ENCODE data around the gene MOB3B.

Gene MOB3B

DNA sequence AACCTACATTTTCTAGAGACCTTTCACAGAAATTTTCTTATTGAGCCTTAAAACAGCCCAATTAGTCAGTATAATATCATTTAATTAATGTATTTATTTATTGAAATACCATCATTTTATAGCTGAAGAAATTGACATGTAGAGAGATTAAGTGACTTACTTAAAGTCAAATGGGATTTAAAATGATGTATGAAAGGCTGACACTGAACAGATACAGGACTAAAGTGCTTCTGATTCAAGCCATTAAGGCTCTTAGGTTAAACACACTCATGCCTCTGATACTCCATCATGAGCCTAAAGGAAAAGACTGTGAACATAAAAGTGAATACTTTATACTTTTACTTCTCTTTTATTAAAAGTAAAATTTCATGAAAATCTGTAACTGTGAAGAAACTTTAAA is 30.8 kb upstream of the MOB3B start:
- no peak overlapping the region for H3K27ac ChIP-seq (ENCODE audit: extremely low read depth, low read depth, low read length)
- peaks cover 7 to 45% of the 10 kb centered on the region in 2 experiments; a peak in 2 of 3 replicates for H3K36me3 ChIP-seq (ENCODE audit: control insufficient read depth in 2 of 2, insufficient read depth in 1 of 2, low read length in 2 of 2)
- TF ChIP-seq SALL2 (tag by site-specific recombination; IDR thresholded peaks at IDR 0.05; ENCODE audit: borderline replicate concordance) (no peak), ZNF544 (tag by site-specific recombination; IDR thresholded peaks at IDR 0.05) (no peak), KLF9 (tag by site-specific recombination; IDR thresholded peaks at IDR 0.05; ENCODE audit: low read depth) (no peak), ZNF768 (tag by site-specific recombination; IDR thresholded peaks at IDR 0.05) (no peak), ZNF585B (tag by site-specific recombination; IDR thresholded peaks at IDR 0.05) (no peak), ZNF292 (tag by site-specific recombination; IDR thresholded peaks at IDR 0.05; ENCODE audit: borderline replicate concordance, low read depth) (no peak), SP2 (tag by site-specific recombination; IDR thresholded peaks at IDR 0.05) (no peak), ZNF660 (tag by site-specific recombination; IDR thresholded peaks at IDR 0.05) (no peak), ZNF341 (tag by site-specific recombination; IDR thresholded peaks at IDR 0.05; ENCODE audit: low read depth) (no peak), ZNF423 (tag by site-specific recombination; IDR thresholded peaks at IDR 0.05) (no peak), ZNF677 (tag by site-specific recombination; IDR thresholded peaks at IDR 0.05) (no peak)
- TF ChIP-seq, protein P1, sequence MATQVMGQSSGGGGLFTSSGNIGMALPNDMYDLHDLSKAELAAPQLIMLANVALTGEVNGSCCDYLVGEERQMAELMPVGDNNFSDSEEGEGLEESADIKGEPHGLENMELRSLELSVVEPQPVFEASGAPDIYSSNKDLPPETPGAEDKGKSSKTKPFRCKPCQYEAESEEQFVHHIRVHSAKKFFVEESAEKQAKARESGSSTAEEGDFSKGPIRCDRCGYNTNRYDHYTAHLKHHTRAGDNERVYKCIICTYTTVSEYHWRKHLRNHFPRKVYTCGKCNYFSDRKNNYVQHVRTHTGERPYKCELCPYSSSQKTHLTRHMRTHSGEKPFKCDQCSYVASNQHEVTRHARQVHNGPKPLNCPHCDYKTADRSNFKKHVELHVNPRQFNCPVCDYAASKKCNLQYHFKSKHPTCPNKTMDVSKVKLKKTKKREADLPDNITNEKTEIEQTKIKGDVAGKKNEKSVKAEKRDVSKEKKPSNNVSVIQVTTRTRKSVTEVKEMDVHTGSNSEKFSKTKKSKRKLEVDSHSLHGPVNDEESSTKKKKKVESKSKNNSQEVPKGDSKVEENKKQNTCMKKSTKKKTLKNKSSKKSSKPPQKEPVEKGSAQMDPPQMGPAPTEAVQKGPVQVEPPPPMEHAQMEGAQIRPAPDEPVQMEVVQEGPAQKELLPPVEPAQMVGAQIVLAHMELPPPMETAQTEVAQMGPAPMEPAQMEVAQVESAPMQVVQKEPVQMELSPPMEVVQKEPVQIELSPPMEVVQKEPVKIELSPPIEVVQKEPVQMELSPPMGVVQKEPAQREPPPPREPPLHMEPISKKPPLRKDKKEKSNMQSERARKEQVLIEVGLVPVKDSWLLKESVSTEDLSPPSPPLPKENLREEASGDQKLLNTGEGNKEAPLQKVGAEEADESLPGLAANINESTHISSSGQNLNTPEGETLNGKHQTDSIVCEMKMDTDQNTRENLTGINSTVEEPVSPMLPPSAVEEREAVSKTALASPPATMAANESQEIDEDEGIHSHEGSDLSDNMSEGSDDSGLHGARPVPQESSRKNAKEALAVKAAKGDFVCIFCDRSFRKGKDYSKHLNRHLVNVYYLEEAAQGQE (tag by site-specific recombination; IDR thresholded peaks at IDR 0.05): no peak
- TF ChIP-seq, protein P2, sequence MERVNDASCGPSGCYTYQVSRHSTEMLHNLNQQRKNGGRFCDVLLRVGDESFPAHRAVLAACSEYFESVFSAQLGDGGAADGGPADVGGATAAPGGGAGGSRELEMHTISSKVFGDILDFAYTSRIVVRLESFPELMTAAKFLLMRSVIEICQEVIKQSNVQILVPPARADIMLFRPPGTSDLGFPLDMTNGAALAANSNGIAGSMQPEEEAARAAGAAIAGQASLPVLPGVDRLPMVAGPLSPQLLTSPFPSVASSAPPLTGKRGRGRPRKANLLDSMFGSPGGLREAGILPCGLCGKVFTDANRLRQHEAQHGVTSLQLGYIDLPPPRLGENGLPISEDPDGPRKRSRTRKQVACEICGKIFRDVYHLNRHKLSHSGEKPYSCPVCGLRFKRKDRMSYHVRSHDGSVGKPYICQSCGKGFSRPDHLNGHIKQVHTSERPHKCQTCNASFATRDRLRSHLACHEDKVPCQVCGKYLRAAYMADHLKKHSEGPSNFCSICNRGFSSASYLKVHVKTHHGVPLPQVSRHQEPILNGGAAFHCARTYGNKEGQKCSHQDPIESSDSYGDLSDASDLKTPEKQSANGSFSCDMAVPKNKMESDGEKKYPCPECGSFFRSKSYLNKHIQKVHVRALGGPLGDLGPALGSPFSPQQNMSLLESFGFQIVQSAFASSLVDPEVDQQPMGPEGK (tag by site-specific recombination; IDR thresholded peaks at IDR 0.05): no peak
- TF ChIP-seq, protein P3, sequence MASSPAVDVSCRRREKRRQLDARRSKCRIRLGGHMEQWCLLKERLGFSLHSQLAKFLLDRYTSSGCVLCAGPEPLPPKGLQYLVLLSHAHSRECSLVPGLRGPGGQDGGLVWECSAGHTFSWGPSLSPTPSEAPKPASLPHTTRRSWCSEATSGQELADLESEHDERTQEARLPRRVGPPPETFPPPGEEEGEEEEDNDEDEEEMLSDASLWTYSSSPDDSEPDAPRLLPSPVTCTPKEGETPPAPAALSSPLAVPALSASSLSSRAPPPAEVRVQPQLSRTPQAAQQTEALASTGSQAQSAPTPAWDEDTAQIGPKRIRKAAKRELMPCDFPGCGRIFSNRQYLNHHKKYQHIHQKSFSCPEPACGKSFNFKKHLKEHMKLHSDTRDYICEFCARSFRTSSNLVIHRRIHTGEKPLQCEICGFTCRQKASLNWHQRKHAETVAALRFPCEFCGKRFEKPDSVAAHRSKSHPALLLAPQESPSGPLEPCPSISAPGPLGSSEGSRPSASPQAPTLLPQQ (tag by site-specific recombination; IDR thresholded peaks at IDR 0.05): no peak
- TF ChIP-seq, protein P4, sequence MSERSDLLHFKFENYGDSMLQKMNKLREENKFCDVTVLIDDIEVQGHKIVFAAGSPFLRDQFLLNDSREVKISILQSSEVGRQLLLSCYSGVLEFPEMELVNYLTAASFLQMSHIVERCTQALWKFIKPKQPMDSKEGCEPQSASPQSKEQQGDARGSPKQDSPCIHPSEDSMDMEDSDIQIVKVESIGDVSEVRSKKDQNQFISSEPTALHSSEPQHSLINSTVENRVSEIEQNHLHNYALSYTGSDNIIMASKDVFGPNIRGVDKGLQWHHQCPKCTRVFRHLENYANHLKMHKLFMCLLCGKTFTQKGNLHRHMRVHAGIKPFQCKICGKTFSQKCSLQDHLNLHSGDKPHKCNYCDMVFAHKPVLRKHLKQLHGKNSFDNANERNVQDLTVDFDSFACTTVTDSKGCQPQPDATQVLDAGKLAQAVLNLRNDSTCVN (tag by site-specific recombination; optimal IDR thresholded peaks at IDR 0.05): no peak
- TF ChIP-seq, protein P5, sequence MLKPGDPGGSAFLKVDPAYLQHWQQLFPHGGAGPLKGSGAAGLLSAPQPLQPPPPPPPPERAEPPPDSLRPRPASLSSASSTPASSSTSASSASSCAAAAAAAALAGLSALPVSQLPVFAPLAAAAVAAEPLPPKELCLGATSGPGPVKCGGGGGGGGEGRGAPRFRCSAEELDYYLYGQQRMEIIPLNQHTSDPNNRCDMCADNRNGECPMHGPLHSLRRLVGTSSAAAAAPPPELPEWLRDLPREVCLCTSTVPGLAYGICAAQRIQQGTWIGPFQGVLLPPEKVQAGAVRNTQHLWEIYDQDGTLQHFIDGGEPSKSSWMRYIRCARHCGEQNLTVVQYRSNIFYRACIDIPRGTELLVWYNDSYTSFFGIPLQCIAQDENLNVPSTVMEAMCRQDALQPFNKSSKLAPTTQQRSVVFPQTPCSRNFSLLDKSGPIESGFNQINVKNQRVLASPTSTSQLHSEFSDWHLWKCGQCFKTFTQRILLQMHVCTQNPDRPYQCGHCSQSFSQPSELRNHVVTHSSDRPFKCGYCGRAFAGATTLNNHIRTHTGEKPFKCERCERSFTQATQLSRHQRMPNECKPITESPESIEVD (tag by site-specific recombination; IDR thresholded peaks at IDR 0.05): no peak
- no peaks in the 10 kb centered on the region for H3K4me1 ChIP-seq (ENCODE audit: control insufficient read depth, insufficient read depth, low read length)
- ChIA-PET POLR2A (no interaction called here), CTCF (interaction anchor here (0.7 to 1.0 kb wide), 3 partner anchors 14 to 228 kb away, joined by 3 read pairs; no protein-coding TSS in a partner anchor)
- no peak overlapping the region for H3K4me3 ChIP-seq (ENCODE audit: low read depth, low read length)
- H3K9me3 ChIP-seq (ENCODE audit: control insufficient read depth, insufficient read depth, low read depth, low read length): no peaks in the 10 kb centered on the region

All from HEK293 (cell line).